ENCODE measurements around the gene ACAD10. TPM values are rescaled to one million over a fixed set of nuclear protein-coding genes. Genes with fewer than 3 reads are reported as not detected.

The ACAD10 gene
- total RNA-seq, 1 donor from 2014 or later = 16.9 TPM

DNA sequence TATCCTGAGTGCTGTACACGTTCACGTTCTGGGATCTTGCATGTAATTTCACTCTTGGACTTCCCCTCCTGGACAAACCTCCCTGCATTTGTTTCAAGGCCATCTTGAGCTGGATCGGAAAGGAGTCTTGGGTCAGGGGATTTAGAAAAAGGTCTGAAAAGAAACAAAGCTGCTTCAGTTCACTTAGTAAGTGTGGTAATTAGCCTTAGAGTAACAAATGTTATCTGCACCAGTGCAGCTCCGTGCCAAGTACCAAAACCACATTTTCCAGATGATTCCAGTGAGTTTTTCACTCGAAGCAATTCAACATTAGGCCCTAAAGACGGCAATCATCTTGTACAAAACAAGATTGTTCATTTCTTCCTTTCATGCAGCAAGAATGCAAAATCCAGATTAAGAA lies 47.3 kb upstream of the ACAD10 start:
- Histone ChIP-seq H4K20me1 (ENCODE audit: insufficient read depth, low read length) (no peaks in the 10 kb centered on the region), H3K9ac (ENCODE audit: low read length) (no peak overlapping the region), H3K27ac (ENCODE audit: low read depth, low read length) (no peak overlapping the region), H3K4me1 (ENCODE audit: insufficient read depth, low read length) (peaks cover 18% of the 10 kb centered on the region), H3K36me3 (ENCODE audit: insufficient read depth, low read length) (peaks cover 5% of the 10 kb centered on the region), H2AFZ (ENCODE audit: low read depth, low read length) (no peak overlapping the region), H3K4me2 (ENCODE audit: low read length) (no peak overlapping the region), H3K79me2 (ENCODE audit: insufficient read depth, low read length) (no peaks in the 10 kb centered on the region), H3K9me3 (ENCODE audit: insufficient read depth, low read depth, low read length) (no peaks in the 10 kb centered on the region), H3K27me3 (ENCODE audit: insufficient read depth, low read length) (no peaks in the 10 kb centered on the region), H3K4me3 (ENCODE audit: insufficient read depth, low read depth, low read length) (no peak overlapping the region)
- Mint-ChIP-seq H3K36me3 (ENCODE audit: low read depth, unreplicated experiment) (peaks cover 12% of the 10 kb centered on the region), H3K27ac (ENCODE audit: unreplicated experiment) (no peak overlapping the region), H3K4me3 (ENCODE audit: unreplicated experiment) (no peak overlapping the region), H3K4me1 (ENCODE audit: low read depth, unreplicated experiment) (peaks cover 14% of the 10 kb centered on the region), H3K9me3 (ENCODE audit: unreplicated experiment) (no peaks in the 10 kb centered on the region), H3K27me3 (ENCODE audit: low read depth, unreplicated experiment) (no peaks in the 10 kb centered on the region)
- TF ChIP-seq EZH2 (IDR thresholded peaks at IDR 0.05; ENCODE audit: insufficient read depth, low read length) = no peak
- TF ChIP-seq CTCF (IDR thresholded peaks at IDR 0.05; ENCODE audit: insufficient read depth, low read depth, low read length) = no peak
- FAIRE-seq (no peak), DNase-seq (ENCODE audit: low read depth) (peak; percentile 71)

GRCh38 chr12:111640506-111640905 lies 45.3 kb upstream of the ACAD10 start:
- no peak overlapping the region for H3K9ac ChIP-seq (ENCODE audit: low read length)
- no peak overlapping the region for H3K4me3 ChIP-seq (ENCODE audit: insufficient read depth, low read depth, low read length)
- peaks cover 20% of the 10 kb centered on the region for H3K36me3 Mint-ChIP-seq (ENCODE audit: low read depth, unreplicated experiment)
- no peak overlapping the region for H3K4me2 ChIP-seq (ENCODE audit: low read length)
- H3K36me3 ChIP-seq (ENCODE audit: insufficient read depth, low read length) = peaks cover 15% of the 10 kb centered on the region
- no peaks in the 10 kb centered on the region for H3K27me3 ChIP-seq (ENCODE audit: insufficient read depth, low read length)
- H3K4me1 ChIP-seq (ENCODE audit: insufficient read depth, low read length) = peaks cover 18% of the 10 kb centered on the region
- no peak overlapping the region for H3K27ac ChIP-seq (ENCODE audit: low read depth, low read length)
- H3K4me1 Mint-ChIP-seq (ENCODE audit: low read depth, unreplicated experiment) = peaks cover 19% of the 10 kb centered on the region
- no peak for FAIRE-seq
- H3K79me2 ChIP-seq (ENCODE audit: insufficient read depth, low read length) = no peaks in the 10 kb centered on the region
- H4K20me1 ChIP-seq (ENCODE audit: insufficient read depth, low read length) = peaks cover 10% of the 10 kb centered on the region
- TF ChIP-seq CTCF (IDR thresholded peaks at IDR 0.05; ENCODE audit: insufficient read depth, low read depth, low read length) = no peak
- no peak for TF ChIP-seq EZH2 (IDR thresholded peaks at IDR 0.05; ENCODE audit: insufficient read depth, low read length)
- no peak for DNase-seq (ENCODE audit: low read depth)
- H3K9me3 ChIP-seq (ENCODE audit: insufficient read depth, low read depth, low read length) = no peaks in the 10 kb centered on the region
- H3K4me3 Mint-ChIP-seq (ENCODE audit: unreplicated experiment) = no peak overlapping the region
- H3K27ac Mint-ChIP-seq (ENCODE audit: unreplicated experiment) = no peak overlapping the region
- H3K27me3 Mint-ChIP-seq (ENCODE audit: low read depth, unreplicated experiment) = no peaks in the 10 kb centered on the region
- H2AFZ ChIP-seq (ENCODE audit: low read depth, low read length) = no peak overlapping the region
- H3K9me3 Mint-ChIP-seq (ENCODE audit: unreplicated experiment) = no peaks in the 10 kb centered on the region

- no peak for DNase-seq (ENCODE audit: low read depth)
- TF ChIP-seq EZH2 (IDR thresholded peaks at IDR 0.05; ENCODE audit: insufficient read depth, low read length) (no peak), CTCF (IDR thresholded peaks at IDR 0.05; ENCODE audit: insufficient read depth, low read depth, low read length) (no peak)
- Histone ChIP-seq H3K79me2 (ENCODE audit: insufficient read depth, low read length) (no peaks in the 10 kb centered on the region), H3K4me3 (ENCODE audit: insufficient read depth, low read depth, low read length) (no peak overlapping the region), H4K20me1 (ENCODE audit: insufficient read depth, low read length) (peaks cover 23% of the 10 kb centered on the region), H3K27ac (ENCODE audit: low read depth, low read length) (no peak overlapping the region), H3K4me1 (ENCODE audit: insufficient read depth, low read length) (peaks cover 2% of the 10 kb centered on the region), H3K27me3 (ENCODE audit: insufficient read depth, low read length) (no peaks in the 10 kb centered on the region), H3K9me3 (ENCODE audit: insufficient read depth, low read depth, low read length) (no peaks in the 10 kb centered on the region), H3K4me2 (ENCODE audit: low read length) (no peak overlapping the region), H2AFZ (ENCODE audit: low read depth, low read length) (no peak overlapping the region), H3K36me3 (ENCODE audit: insufficient read depth, low read length) (peaks cover 22% of the 10 kb centered on the region), H3K9ac (ENCODE audit: low read length) (no peak overlapping the region)
- no peak overlapping the region for H3K4me3 Mint-ChIP-seq (ENCODE audit: unreplicated experiment)
- no peak for FAIRE-seq
- no peaks in the 10 kb centered on the region for H3K27me3 Mint-ChIP-seq (ENCODE audit: low read depth, unreplicated experiment)
- no peak overlapping the region for H3K27ac Mint-ChIP-seq (ENCODE audit: unreplicated experiment)
- no peaks in the 10 kb centered on the region for H3K9me3 Mint-ChIP-seq (ENCODE audit: unreplicated experiment)
- peaks cover 15% of the 10 kb centered on the region for H3K4me1 Mint-ChIP-seq (ENCODE audit: low read depth, unreplicated experiment)
- peaks cover 28% of the 10 kb centered on the region for H3K36me3 Mint-ChIP-seq (ENCODE audit: low read depth, unreplicated experiment)
These were observed 43.0 kb upstream of the ACAD10 start for GRCh38 chr12:111642681-111643426.
